IMR-90 (cell line): ENCODE results near the gene TNNI2. TPM values are rescaled to one million over a fixed set of nuclear protein-coding genes. Genes with fewer than 3 reads are reported as not detected.
A peak's percentile ranks its signal among the peaks of the same experiment; 100 is the strongest.

ENCODE experiments used
- ATAC-seq: fragments of 200-7000 bp; cut with Tn5 transposase; 2 replicates; pipeline ENCODE4 v1.9.1; 2020; ENCODE audit warnings: low read depth, mild to moderate bottlenecking, moderate library complexity
- BruUV-seq: library from RNA; stranded (reverse); fragments of 400-500 nt; replicated peaks from 2 replicates; lab custom pipeline; 2021; lab: Mats Ljungman, UMichigan
- CTCF ChIA-PET: fragments of 300-600 bp; formaldehyde crosslinking; extraction: SDS; loops from one replicate; lab custom pipeline; 2021; ENCODE audit warnings: antibody characterized with exemption; lab: Yijun Ruan, JAX
- POLR2A ChIA-PET: fragments of 300-600 bp; sonication (Branson Sonifier 250); formaldehyde crosslinking; loops from one replicate; lab custom pipeline; 2022; ENCODE audit warnings: antibody characterized with exemption; ENCODE audit not compliant: unreplicated experiment; lab: Charles Lee
- DNase-seq: peaks from one replicate; pipeline ENCODE4 v3.0.0; 2013
- H2AFZ ChIP-seq: replicated peaks from 2 replicates; pipeline ENCODE3; 2013; ENCODE audit warnings: low read length, mild to moderate bottlenecking; ENCODE audit not compliant: poor library complexity
- H2AK5ac ChIP-seq: 2 replicates; pipeline ENCODE4 v1.6.1; 2013; ENCODE audit warnings: low read depth, low read length, inconsistent platforms
- H2AK9ac ChIP-seq: replicated peaks from 2 replicates; pipeline ENCODE3; 2013; ENCODE audit warnings: mild to moderate bottlenecking, low read depth, low read length, moderate library complexity; ENCODE audit not compliant: poor library complexity
- H2BK120ac ChIP-seq: 2 replicates; pipeline ENCODE4 v1.6.1; 2013; ENCODE audit warnings: low read depth, low read length, inconsistent platforms
- H2BK15ac ChIP-seq: 3 replicates; pipeline ENCODE4 v1.6.1; 2013; ENCODE audit warnings: low read depth, low read length, inconsistent platforms
- H2BK20ac ChIP-seq: 2 replicates; pipeline ENCODE4 v1.6.1; 2013; ENCODE audit warnings: low read depth, mild to moderate bottlenecking, inconsistent platforms, low read length, moderate library complexity
- H2BK5ac ChIP-seq: 2 replicates; pipeline ENCODE4 v1.6.1; 2013; ENCODE audit warnings: mild to moderate bottlenecking, low read depth, low read length, inconsistent platforms; ENCODE audit not compliant: poor library complexity, severe bottlenecking
- H3K14ac ChIP-seq: replicated peaks from 2 replicates; pipeline ENCODE4 v1.6.1; 2013; ENCODE audit warnings: low read depth, low read length, inconsistent platforms
- H3K18ac ChIP-seq: 2 replicates; pipeline ENCODE4 v1.6.1; 2013; ENCODE audit warnings: low read depth, low read length, control low read depth
- H3K23ac ChIP-seq: 2 replicates; pipeline ENCODE4 v1.6.1; 2013; ENCODE audit warnings: low read depth, low read length, inconsistent platforms
- H3K27ac ChIP-seq: 2 replicates; pipeline ENCODE4 v1.5.1; 2013; ENCODE audit warnings: mild to moderate bottlenecking, control low read depth, low read length; ENCODE audit not compliant: insufficient read depth
- H3K27me3 ChIP-seq: 2 replicates; pipeline ENCODE4 v1.6.1; 2013; ENCODE audit warnings: low read length; ENCODE audit not compliant: control insufficient read depth, insufficient read depth
- H3K36me3 ChIP-seq: 2 replicates; pipeline ENCODE4 v1.6.1; 2013; ENCODE audit warnings: low read length, mixed read lengths; ENCODE audit not compliant: control insufficient read depth, insufficient read depth
- H3K4ac ChIP-seq: 2 replicates; pipeline ENCODE4 v1.6.1; 2013; ENCODE audit warnings: low read depth, low read length, inconsistent platforms
- H3K4me1 ChIP-seq: 2 replicates; pipeline ENCODE4 v1.6.1; 2013; ENCODE audit warnings: low read length, mixed read lengths; ENCODE audit not compliant: control insufficient read depth, insufficient read depth
- H3K4me2 ChIP-seq: 2 replicates; pipeline ENCODE4 v1.6.1; 2013; ENCODE audit warnings: low read depth, mild to moderate bottlenecking, control low read depth, low read length, moderate library complexity
- H3K4me3 ChIP-seq: 2 replicates; pipeline ENCODE4 v1.5.1; 2013; ENCODE audit warnings: low read depth, mild to moderate bottlenecking, control low read depth, low read length, moderate library complexity; ENCODE audit not compliant: insufficient read depth
- H3K56ac ChIP-seq: 2 replicates; pipeline ENCODE4 v1.6.1; 2013; ENCODE audit warnings: low read length, inconsistent platforms; ENCODE audit not compliant: insufficient read depth; ENCODE audit errors: extremely low read depth
- H3K79me1 ChIP-seq, 2 experiments: 2 replicates each; pipeline ENCODE4 v1.6.1; 2013; ENCODE audit warnings: low read length in 2 of 2, inconsistent platforms in 1 of 2, low read depth in 1 of 2
- H3K9ac ChIP-seq: 2 replicates; pipeline ENCODE4 v1.6.1; 2013; ENCODE audit warnings: low read depth, low read length, control low read depth
- H3K9me1 ChIP-seq: 2 replicates; pipeline ENCODE4 v1.6.1; 2013; ENCODE audit warnings: low read length, inconsistent platforms; ENCODE audit not compliant: insufficient read depth
- H3K9me3 ChIP-seq: 2 replicates; pipeline ENCODE4 v1.6.1; 2013; ENCODE audit warnings: low read length; ENCODE audit not compliant: control insufficient read depth, insufficient read depth
- H4K20me1 ChIP-seq: 2 replicates; pipeline ENCODE4 v1.6.1; 2013; ENCODE audit warnings: low read length, inconsistent platforms; ENCODE audit not compliant: insufficient read depth
- H4K5ac ChIP-seq: 2 replicates; pipeline ENCODE4 v1.6.1; 2013; ENCODE audit warnings: mild to moderate bottlenecking, low read depth, low read length, control low read depth
- H4K8ac ChIP-seq, 2 experiments: 2 replicates each; pipeline ENCODE4 v1.6.1; 2013; ENCODE audit warnings: low read depth in 2 of 2, low read length in 2 of 2, control low read depth in 1 of 2, inconsistent platforms in 1 of 2
- H4K91ac ChIP-seq: 2 replicates; pipeline ENCODE4 v1.6.1; 2013; ENCODE audit warnings: low read depth, low read length, inconsistent platforms; ENCODE audit not compliant: insufficient read depth
- BHLHE40 ChIP-seq: fragments of 150-350 bp; IDR thresholded peaks from 2 replicates; pipeline ENCODE4 v1.6.1; 2016; ENCODE audit warnings: mild to moderate bottlenecking, low read depth, low read length
- CEBPB ChIP-seq: IDR thresholded peaks from 2 replicates; pipeline ENCODE4 v1.6.1; 2012; ENCODE audit warnings: low read depth, low read length, improper control_type of control experiment
- ELK1 ChIP-seq: fragments of 150-350 bp; IDR thresholded peaks from 2 replicates; pipeline ENCODE4 v1.6.1; 2016; ENCODE audit warnings: low read depth, mild to moderate bottlenecking, low read length, moderate library complexity, borderline replicate concordance
- FOS ChIP-seq: fragments of 150-350 bp; IDR thresholded peaks from 2 replicates; pipeline ENCODE4 v1.6.1; 2016; ENCODE audit warnings: low read depth, low read length
- MAZ ChIP-seq: IDR thresholded peaks from 2 replicates; pipeline ENCODE4 v1.6.1; 2012; ENCODE audit warnings: low read depth, mild to moderate bottlenecking, low read length, improper control_type of control experiment, moderate library complexity, borderline replicate concordance
- MXI1 ChIP-seq: IDR thresholded peaks from 2 replicates; pipeline ENCODE4 v1.6.1; 2012; ENCODE audit warnings: low read depth, mild to moderate bottlenecking, low read length, moderate library complexity, borderline replicate concordance
- NFE2L2 ChIP-seq: fragments of 150-350 bp; IDR thresholded peaks from 2 replicates; pipeline ENCODE4 v1.6.1; 2016; ENCODE audit warnings: low read depth, mild to moderate bottlenecking, low read length
- POLR2A ChIP-seq: IDR thresholded peaks from 2 replicates; pipeline ENCODE4 v1.6.1; 2012; ENCODE audit warnings: mild to moderate bottlenecking, low read depth, low read length
- RAD21 ChIP-seq: IDR thresholded peaks from 2 replicates; pipeline ENCODE4 v1.6.1; 2012; ENCODE audit warnings: low read length, improper control_type of control experiment
- RCOR1 ChIP-seq: IDR thresholded peaks from 2 replicates; pipeline ENCODE4 v1.6.1; 2012; ENCODE audit warnings: mild to moderate bottlenecking, low read length, improper control_type of control experiment; ENCODE audit not compliant: insufficient replicate concordance
- RFX5 ChIP-seq: IDR thresholded peaks from 2 replicates; pipeline ENCODE4 v1.8.0; 2012; ENCODE audit warnings: low read depth, mild to moderate bottlenecking, low read length, moderate library complexity
- WGBS, 2 experiments: methylation state at CpG; one replicate each; pipeline versions ENCODE4 v1.1.5 to v1.1.7; 2013; ENCODE audit warnings: missing lambda C conversion rate in 2 of 2; ENCODE audit not compliant: insufficient read length in 1 of 2; ENCODE audit errors: extremely low coverage in 2 of 2; 5-methylcytosine and 5-hydroxymethylcytosine counted together
- dilution Hi-C: fragments of 300-500 bp; cut with HindIII; formaldehyde crosslinking; loops from one replicate; pipeline ENCODE4 v1.14.3; 2018; ENCODE audit warnings: low sequenced_read_pairs; ENCODE audit not compliant: unreplicated experiment
- in situ Hi-C: fragments of 300-500 bp; cut with MboI; formaldehyde crosslinking; loops from 3 replicates; pipeline ENCODE4 v1.14.3; 2019; ENCODE audit warnings: low sequenced_read_pairs, inconsistent platforms, mixed read lengths
- intact Hi-C: fragments of 100-400 bp; cut with micrococcal nuclease; formaldehyde crosslinking; loops from 2 replicates; pipeline ENCODE4 v1.10.0; 2022
- polyA plus RNA-seq, 3 experiments: library from polyadenylated mRNA; depleted of rRNA; stranded (reverse); fragments of >200 nt; gene quantifications; 2 replicates each; pipeline ENCODE4 v1.2.3, GENCODE V29; 2012; ENCODE audit warnings: low replicate concordance in 1 of 3
- total RNA-seq: library from RNA; depleted of rRNA; stranded (reverse); fragments of >200 nt; gene quantifications from 2 replicates; pipeline ENCODE4 v1.2.3, GENCODE V29; 2012
- TF ChIP-seq, protein P1 (sequence below): conservative IDR thresholded peaks from 2 replicates; pipeline ENCODE4 v1.5.1; 2012; ENCODE audit warnings: mild to moderate bottlenecking, low read depth, low read length, improper control_type of control experiment

The TNNI2 gene
- total and polyA plus RNA-seq, 2 of the 4 experiments (the other 2 are of a cell fraction) = not detected

DNA sequence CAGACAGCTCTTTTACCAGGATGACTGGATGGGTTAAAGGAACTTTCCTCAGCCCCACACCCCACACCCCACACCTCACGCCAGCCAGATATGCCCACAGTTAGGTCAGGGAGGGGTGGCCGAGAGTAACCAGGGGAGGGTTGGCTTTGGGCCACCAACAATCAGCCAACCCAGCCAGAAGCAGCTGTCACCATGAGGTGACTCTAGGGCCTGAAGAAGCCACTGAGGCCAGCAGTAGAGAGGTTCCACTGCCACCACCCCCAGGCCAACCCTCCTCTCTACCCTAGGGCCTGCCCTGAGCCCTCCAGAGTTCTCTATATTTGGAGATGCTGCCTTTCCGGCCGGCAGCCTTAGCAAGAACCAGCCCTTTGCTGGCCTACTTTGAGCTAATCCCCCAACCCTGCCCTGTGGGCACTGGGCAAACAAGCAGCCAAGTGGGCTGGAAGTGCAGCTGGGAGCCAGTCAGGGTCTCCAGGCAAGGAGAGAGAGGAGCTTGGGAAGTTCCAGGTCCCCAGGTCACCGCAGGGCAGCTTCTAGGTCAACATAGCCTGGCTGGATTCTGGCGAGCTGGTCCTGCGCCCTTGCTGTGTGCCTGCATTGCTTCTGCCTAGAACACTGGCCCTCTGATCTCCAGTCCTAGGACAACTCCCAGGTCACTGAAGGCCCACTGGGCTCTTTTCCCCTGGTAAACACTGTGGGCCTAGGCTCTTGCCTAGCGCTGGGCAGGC, 16.0 kb upstream of the TNNI2 start (continued):
- TF ChIP-seq RAD21 (no peak), BHLHE40 (no peak)

DNA sequence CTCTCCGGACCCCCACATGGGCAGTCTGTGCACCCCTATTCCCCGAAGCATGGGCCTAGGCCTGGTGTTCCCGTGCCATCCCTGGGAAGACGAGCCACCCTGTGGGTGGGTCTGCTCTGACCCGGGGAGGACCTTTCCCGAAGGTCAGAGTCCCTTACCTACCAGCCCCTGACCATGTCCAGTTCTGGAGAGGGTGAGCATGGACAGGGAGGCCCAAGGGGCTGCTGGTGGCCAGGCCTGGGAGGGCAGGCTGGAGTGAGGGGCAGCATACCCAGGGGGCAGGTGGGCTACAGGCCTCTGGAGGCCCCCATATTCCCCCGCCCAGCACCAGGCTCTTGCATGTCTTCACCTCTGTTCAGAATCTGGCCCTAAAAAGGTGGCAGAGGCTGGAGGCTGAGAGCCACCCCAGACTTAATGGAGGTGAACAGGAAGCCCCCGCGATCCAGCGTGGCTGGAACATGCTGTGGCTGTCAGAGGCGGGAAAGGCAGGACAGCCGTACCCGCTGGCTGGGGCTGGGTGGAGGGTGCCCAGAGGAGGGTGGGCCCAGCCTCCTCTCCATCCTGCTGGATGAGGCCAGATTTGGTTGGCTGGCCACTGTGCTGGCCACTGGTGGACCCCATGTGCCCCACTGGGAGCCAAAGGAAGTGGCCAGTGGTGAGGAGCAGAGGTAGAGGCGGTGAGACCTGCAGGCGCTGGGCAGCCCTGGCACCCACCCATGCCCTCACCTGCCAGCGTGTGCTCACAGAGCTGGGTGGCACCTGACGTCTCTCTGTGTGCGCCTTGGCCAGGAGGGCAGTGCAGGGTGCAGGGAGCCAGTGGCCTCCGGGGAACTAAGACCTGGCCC, 15.2 kb upstream of the TNNI2 start:
- Histone ChIP-seq H3K4me2 (no peak overlapping the region), H2BK120ac (no peak overlapping the region), H4K91ac (no peak overlapping the region), H3K9me3 (peaks cover 7% of the 10 kb centered on the region), H3K23ac (no peak overlapping the region), H2AK9ac (no peak overlapping the region), H2BK15ac (no peak overlapping the region), H3K56ac (no peak overlapping the region), H4K5ac (no peak overlapping the region), H3K9me1 (no peaks in the 10 kb centered on the region), H3K4me3 (no peak overlapping the region), H2BK20ac (no peak overlapping the region), H3K18ac (no peak overlapping the region), H3K79me1 (no peaks in the 10 kb centered on the region), H2AK5ac (no peak overlapping the region), H3K4ac (no peak overlapping the region), H3K27me3 (peaks cover 9% of the 10 kb centered on the region), H3K36me3 (no peaks in the 10 kb centered on the region), H2AFZ (peak overlapping the region; percentile 24), H3K14ac (no peak overlapping the region), H3K9ac (no peak overlapping the region), H4K20me1 (no peaks in the 10 kb centered on the region), H3K27ac (no peak overlapping the region), H2BK5ac (no peak overlapping the region), H4K8ac (no peak overlapping the region), H3K4me1 (peaks cover 11% of the 10 kb centered on the region)
- BruUV-seq = no TSS peak
- ATAC-seq = no peak
- dilution Hi-C loops (no loop called here), intact Hi-C loops (no loop called here), in situ Hi-C loops (loop anchor here (5.0 kb wide), 1 partner anchor 126 kb away; the partner anchor contains the start of gene KRTAP5-6)
- POLR2A ChIA-PET = no interaction called here
- no peak for DNase-seq
- 86% methylated on average over 11 of the region's 19 CpGs; no CpG with 5 or more reads in 1 of the 2 experiments for WGBS, 2 experiments
- CTCF ChIA-PET = interaction anchor here (0.8 kb wide), 1 partner anchor 103 kb away, joined by 4 read pairs; no protein-coding TSS in a partner anchor
- TF ChIP-seq MAZ (no peak), NFE2L2 (no peak), BHLHE40 (no peak), ELK1 (no peak), CEBPB (no peak), FOS (no peak), RFX5 (no peak), MXI1 (no peak), RAD21 (no peak), RCOR1 (no peak), POLR2A (no peak)
- TF ChIP-seq, protein P1, sequence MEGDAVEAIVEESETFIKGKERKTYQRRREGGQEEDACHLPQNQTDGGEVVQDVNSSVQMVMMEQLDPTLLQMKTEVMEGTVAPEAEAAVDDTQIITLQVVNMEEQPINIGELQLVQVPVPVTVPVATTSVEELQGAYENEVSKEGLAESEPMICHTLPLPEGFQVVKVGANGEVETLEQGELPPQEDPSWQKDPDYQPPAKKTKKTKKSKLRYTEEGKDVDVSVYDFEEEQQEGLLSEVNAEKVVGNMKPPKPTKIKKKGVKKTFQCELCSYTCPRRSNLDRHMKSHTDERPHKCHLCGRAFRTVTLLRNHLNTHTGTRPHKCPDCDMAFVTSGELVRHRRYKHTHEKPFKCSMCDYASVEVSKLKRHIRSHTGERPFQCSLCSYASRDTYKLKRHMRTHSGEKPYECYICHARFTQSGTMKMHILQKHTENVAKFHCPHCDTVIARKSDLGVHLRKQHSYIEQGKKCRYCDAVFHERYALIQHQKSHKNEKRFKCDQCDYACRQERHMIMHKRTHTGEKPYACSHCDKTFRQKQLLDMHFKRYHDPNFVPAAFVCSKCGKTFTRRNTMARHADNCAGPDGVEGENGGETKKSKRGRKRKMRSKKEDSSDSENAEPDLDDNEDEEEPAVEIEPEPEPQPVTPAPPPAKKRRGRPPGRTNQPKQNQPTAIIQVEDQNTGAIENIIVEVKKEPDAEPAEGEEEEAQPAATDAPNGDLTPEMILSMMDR = no peak
